CD4-positive, alpha-beta T cell (primary cell): ENCODE measurements around the gene ZDHHC6. TPM values are rescaled to one million over a fixed set of nuclear protein-coding genes. Genes with fewer than 3 reads are reported as not detected.

ENCODE experiments used
- ATAC-seq: fragments of 200-7000 bp; cut with Tn5 transposase; one replicate; pipeline ENCODE4 v1.10.0; 2022; ENCODE audit warnings: mild to moderate bottlenecking; ENCODE audit not compliant: poor library complexity
- CTCF ChIA-PET: fragments of 350-600 bp; sonication (Branson Sonifier 250); formaldehyde crosslinking; loops from one replicate; lab custom pipeline; 2021; ENCODE audit warnings: antibody characterized with exemption, inconsistent platforms; lab: Charles Lee
- POLR2A ChIA-PET: fragments of 350-600 bp; sonication (Branson Sonifier 250); formaldehyde crosslinking; loops from one replicate; lab custom pipeline; 2021; ENCODE audit warnings: antibody characterized with exemption, inconsistent platforms; lab: Charles Lee
- DNase-seq, 14 experiments: peaks; one replicate each; pipeline ENCODE4 v3.0.0-alpha.2; 2013 to 2020; ENCODE audit warnings: mixed read lengths in 2 of 14
- H3K27ac ChIP-seq, 2 donors: one replicate each; pipeline versions ENCODE4 v1.5.1 to v1.7.0; 2013; ENCODE audit warnings: low read length in 2 of 2, low read depth in 1 of 2, mild to moderate bottlenecking in 1 of 2
- H3K27me3 ChIP-seq, 2 experiments: 1 replicate in 1 of 2; 2 replicates in 1 of 2; pipeline versions ENCODE4 v1.6.1 to v1.7.0; 2013; ENCODE audit warnings: low read length in 2 of 2, control low read depth in 1 of 2, mild to moderate bottlenecking in 1 of 2, moderate library complexity in 1 of 2; ENCODE audit not compliant: insufficient read depth in 2 of 2, control insufficient read depth in 1 of 2
- H3K36me3 ChIP-seq: one replicate; pipeline ENCODE4 v1.6.1; 2013; ENCODE audit warnings: low read length, control low read depth; ENCODE audit not compliant: insufficient read depth
- H3K4me1 ChIP-seq: one replicate; pipeline ENCODE4 v1.6.1; 2013; ENCODE audit warnings: low read length, control low read depth; ENCODE audit not compliant: insufficient read depth
- H3K4me3 ChIP-seq: one replicate; pipeline ENCODE4 v1.5.1; 2013; ENCODE audit warnings: mild to moderate bottlenecking, low read length, moderate library complexity
- H3K9me3 ChIP-seq, 2 experiments: 1 replicate in 1 of 2; 2 replicates in 1 of 2; pipeline versions ENCODE4 v1.6.1 to v1.7.0; 2013; ENCODE audit warnings: low read length in 2 of 2, mild to moderate bottlenecking in 2 of 2, control low read depth in 1 of 2, moderate library complexity in 1 of 2; ENCODE audit not compliant: control insufficient read depth in 1 of 2, insufficient read depth in 1 of 2
- H3K27ac Mint-ChIP-seq: one replicate; pipeline ENCODE4 v1.8.0; 2020; ENCODE audit warnings: mixed read lengths
- H3K27me3 Mint-ChIP-seq: one replicate; pipeline ENCODE4 v1.8.0; 2021; ENCODE audit warnings: mixed read lengths
- H3K36me3 Mint-ChIP-seq: one replicate; pipeline ENCODE4 v1.8.0; 2021; ENCODE audit warnings: low read depth, mixed read lengths
- H3K4me1 Mint-ChIP-seq: one replicate; pipeline ENCODE4 v1.8.0; 2021; ENCODE audit warnings: low read depth, mixed read lengths
- H3K4me3 Mint-ChIP-seq: one replicate; pipeline ENCODE4 v1.8.0; 2020; ENCODE audit warnings: mild to moderate bottlenecking, mixed read lengths
- H3K9me3 Mint-ChIP-seq: one replicate; pipeline ENCODE4 v1.8.0; 2020; ENCODE audit warnings: mixed read lengths
- intact Hi-C, 2 experiments: fragments of 100-400 bp; cut with DNase I in 1 of 2; cut with micrococcal nuclease in 1 of 2; formaldehyde crosslinking; loops; one replicate each; pipeline versions ENCODE4 v1.15.1 to v1.9.0; 2023 to 2025; cut with DNase I, micrococcal nuclease
- total RNA-seq, 174 experiments: library from RNA in 2 of 174; stranded (reverse) in 2 of 174; gene quantifications; one replicate each; pipeline ENCODE4 v1.2.3 and lab custom pipeline; 2021 to 2026
- TF ChIP-seq, protein P1 (sequence below): fragments of 200-600 bp; IDR thresholded peaks from one replicate; pipeline ENCODE4 v1.8.0; 2022; ENCODE audit warnings: antibody characterized with exemption, mild to moderate bottlenecking

The ZDHHC6 gene
- total RNA-seq, 2 experiments from 2014 or later, result 34.3 to 39.9 TPM

DNA sequence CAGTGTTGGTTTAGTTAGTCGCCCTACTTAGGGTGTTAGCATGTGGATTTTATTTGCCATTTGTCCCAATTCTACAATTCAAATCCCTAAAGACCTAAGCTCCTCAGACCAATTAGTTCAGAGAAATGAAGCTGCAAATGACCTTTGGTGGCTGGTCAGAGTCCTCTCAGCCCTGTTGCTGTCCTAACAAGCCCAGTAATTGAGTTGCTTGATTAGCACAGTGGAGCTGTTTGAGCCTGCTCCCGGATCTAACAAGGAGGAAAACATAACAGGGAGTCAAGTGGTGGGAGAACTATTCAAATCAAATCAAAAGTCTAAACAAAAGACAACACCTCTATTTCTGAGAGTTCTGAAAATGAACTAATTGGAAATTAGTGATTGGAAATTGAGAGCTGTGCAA, 22.1 kb downstream of the ZDHHC6 start:
- ChIA-PET CTCF (interaction anchor here (0.6 to 1.2 kb wide), 3 partner anchors 10 to 20 kb away, joined by 3 read pairs; no protein-coding TSS in a partner anchor), POLR2A (interaction anchor here (1.0 kb wide), 1 partner anchor 48 kb away, joined by 3 read pairs; no protein-coding TSS in a partner anchor)
- ATAC-seq, result no peak
- no peaks in the 10 kb centered on the region for H3K27me3 ChIP-seq
- no peaks in the 10 kb centered on the region for H3K9me3 ChIP-seq
- Mint-ChIP-seq H3K4me1 (no peaks in the 10 kb centered on the region), H3K36me3 (peaks cover 85% of the 10 kb centered on the region), H3K27me3 (no peaks in the 10 kb centered on the region), H3K27ac (no peak overlapping the region), H3K4me3 (no peak overlapping the region), H3K9me3 (no peaks in the 10 kb centered on the region)
- no peak for DNase-seq
- TF ChIP-seq, protein P1, sequence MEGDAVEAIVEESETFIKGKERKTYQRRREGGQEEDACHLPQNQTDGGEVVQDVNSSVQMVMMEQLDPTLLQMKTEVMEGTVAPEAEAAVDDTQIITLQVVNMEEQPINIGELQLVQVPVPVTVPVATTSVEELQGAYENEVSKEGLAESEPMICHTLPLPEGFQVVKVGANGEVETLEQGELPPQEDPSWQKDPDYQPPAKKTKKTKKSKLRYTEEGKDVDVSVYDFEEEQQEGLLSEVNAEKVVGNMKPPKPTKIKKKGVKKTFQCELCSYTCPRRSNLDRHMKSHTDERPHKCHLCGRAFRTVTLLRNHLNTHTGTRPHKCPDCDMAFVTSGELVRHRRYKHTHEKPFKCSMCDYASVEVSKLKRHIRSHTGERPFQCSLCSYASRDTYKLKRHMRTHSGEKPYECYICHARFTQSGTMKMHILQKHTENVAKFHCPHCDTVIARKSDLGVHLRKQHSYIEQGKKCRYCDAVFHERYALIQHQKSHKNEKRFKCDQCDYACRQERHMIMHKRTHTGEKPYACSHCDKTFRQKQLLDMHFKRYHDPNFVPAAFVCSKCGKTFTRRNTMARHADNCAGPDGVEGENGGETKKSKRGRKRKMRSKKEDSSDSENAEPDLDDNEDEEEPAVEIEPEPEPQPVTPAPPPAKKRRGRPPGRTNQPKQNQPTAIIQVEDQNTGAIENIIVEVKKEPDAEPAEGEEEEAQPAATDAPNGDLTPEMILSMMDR, result no peak
- H3K36me3 ChIP-seq, result peaks cover 84% of the 10 kb centered on the region
- no peaks in the 10 kb centered on the region for H3K4me1 ChIP-seq
- no peak overlapping the region for H3K4me3 ChIP-seq
- intact Hi-C loops, result no loop called here
- H3K27ac ChIP-seq, result no peak overlapping the region

DNA sequence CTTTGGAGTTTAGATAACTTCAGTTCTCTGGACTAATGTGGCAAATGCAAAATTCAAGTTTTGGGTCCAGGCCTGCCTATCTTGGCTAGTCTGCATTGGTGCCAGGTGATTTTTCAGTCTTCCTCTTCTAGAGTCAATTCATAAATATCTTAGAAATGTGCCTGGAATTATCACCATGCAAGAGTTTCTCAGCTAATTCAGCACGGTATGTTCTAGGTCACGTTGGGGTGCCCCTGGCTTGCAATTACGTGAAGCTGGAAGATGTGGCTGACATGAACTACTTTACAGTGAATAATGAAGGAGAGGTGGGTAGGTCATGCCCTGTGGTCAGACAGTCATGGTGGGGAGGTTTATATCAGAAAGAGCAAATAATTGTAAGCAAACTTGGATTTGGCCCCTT, 25.0 kb downstream of the ZDHHC6 start:
- no peak overlapping the region for H3K27ac Mint-ChIP-seq
- no peak overlapping the region for H3K27ac ChIP-seq
- H3K4me3 Mint-ChIP-seq, result no peak overlapping the region
- H3K4me1 Mint-ChIP-seq, result no peaks in the 10 kb centered on the region
- TF ChIP-seq, protein P1, result no peak
- no peak for ATAC-seq
- H3K9me3 Mint-ChIP-seq, result no peaks in the 10 kb centered on the region
- POLR2A ChIA-PET, result no interaction called here
- no peak overlapping the region for H3K4me3 ChIP-seq
- H3K27me3 ChIP-seq, result no peaks in the 10 kb centered on the region
- no peaks in the 10 kb centered on the region for H3K27me3 Mint-ChIP-seq
- CTCF ChIA-PET, result no interaction called here
- H3K9me3 ChIP-seq, result no peaks in the 10 kb centered on the region
- no peak for DNase-seq
- intact Hi-C loops, result no loop called here
- no peaks in the 10 kb centered on the region for H3K4me1 ChIP-seq
- peaks cover 86% of the 10 kb centered on the region for H3K36me3 Mint-ChIP-seq
- H3K36me3 ChIP-seq, result peaks cover 74% of the 10 kb centered on the region

DNA sequence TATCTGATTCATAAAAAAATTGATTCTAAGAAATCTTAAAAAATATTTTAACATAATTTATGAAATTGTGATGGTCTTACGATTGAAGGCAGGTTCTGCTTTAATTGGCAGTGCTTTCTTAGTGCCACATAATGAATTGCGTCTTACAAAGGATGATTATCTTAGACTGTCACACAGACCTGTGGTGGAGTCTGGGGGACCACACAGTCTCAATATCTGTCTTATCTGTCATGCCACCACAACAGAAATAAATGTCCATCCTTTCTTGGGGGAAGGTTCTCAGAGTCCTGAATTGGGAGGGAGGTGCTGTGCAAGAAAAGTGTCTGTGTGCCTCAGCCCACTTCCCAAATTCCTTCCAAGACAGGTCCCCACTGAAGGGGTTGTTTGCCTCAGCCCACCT, 34.0 kb downstream of the ZDHHC6 start:
- H3K4me3 Mint-ChIP-seq, result no peak overlapping the region
- no peak for ATAC-seq
- TF ChIP-seq, protein P1, result no peak
- no peak overlapping the region for H3K27ac Mint-ChIP-seq
- no peak for DNase-seq
- H3K4me1 ChIP-seq, result no peaks in the 10 kb centered on the region
- H3K9me3 ChIP-seq, result no peaks in the 10 kb centered on the region
- ChIA-PET CTCF (interaction anchor here (1.6 kb wide), 1 partner anchor 27 kb away, joined by 3 read pairs; no protein-coding TSS in a partner anchor), POLR2A (no interaction called here)
- H3K27ac ChIP-seq, result no peak overlapping the region
- no peaks in the 10 kb centered on the region for H3K4me1 Mint-ChIP-seq
- no peaks in the 10 kb centered on the region for H3K9me3 Mint-ChIP-seq
- intact Hi-C loops, result no loop called here
- peaks cover 88% of the 10 kb centered on the region for H3K36me3 ChIP-seq
- no peaks in the 10 kb centered on the region for H3K27me3 ChIP-seq
- peaks cover 91% of the 10 kb centered on the region for H3K36me3 Mint-ChIP-seq
- H3K27me3 Mint-ChIP-seq, result no peaks in the 10 kb centered on the region
- no peak overlapping the region for H3K4me3 ChIP-seq
